Prostate gland (tissue), 2 donors: ENCODE data around the gene NUMB.

Source experiments
- CTCF ChIP-seq, 4 experiments: fragments of 200-600 bp in 2 of 4; fragments of 450-650 bp in 2 of 4; sonication (generic) in 2 of 4; IDR thresholded peaks; 1 replicate in 3 of 4; 2 replicates in 1 of 4; pipeline ENCODE4 v1.5.1; 2016 to 2019; ENCODE audit warnings: antibody characterized with exemption in 4 of 4, mild to moderate bottlenecking in 2 of 4, moderate library complexity in 2 of 4
- POLR2A ChIP-seq: fragments of 450-650 bp; IDR thresholded peaks from one replicate; pipeline ENCODE4 v1.6.1; 2016; ENCODE audit warnings: antibody characterized with exemption, mild to moderate bottlenecking
- POLR2AphosphoS5 ChIP-seq: sonication (generic); formaldehyde crosslinking; IDR thresholded peaks from one replicate; pipeline ENCODE4 v1.6.1; 2017; ENCODE audit warnings: antibody characterized with exemption

- TF ChIP-seq CTCF (IDR thresholded peaks at IDR 0.05): no peak
- no peak for TF ChIP-seq POLR2AphosphoS5
- TF ChIP-seq POLR2A: no peak
Measured at GRCh38 chr14:73286598-73286997, 171.7 kb downstream of the NUMB start.
